ENCODE data around the gene GPR107.

The GPR107 gene

DNA sequence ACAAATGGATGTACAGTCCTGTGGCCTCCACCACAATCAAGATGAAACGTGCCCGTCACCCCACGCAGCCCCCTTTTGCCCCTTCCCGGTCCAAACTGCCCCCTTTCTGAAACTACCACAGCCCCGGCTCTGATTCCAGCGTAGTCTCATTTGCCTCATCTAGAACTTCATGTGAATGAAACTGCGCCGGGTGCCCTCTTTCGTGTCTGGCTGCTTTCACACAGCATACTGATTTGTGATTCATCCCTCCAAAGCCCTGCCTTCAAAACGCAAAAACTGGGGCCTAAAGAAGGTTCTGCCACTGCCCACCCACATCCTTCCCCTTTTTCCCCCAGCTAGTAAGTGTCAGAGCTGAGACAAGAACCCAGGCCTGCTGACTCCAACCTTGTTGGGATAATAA, 87.0 kb downstream of the GPR107 start:
- TF ChIP-seq, protein P1, sequence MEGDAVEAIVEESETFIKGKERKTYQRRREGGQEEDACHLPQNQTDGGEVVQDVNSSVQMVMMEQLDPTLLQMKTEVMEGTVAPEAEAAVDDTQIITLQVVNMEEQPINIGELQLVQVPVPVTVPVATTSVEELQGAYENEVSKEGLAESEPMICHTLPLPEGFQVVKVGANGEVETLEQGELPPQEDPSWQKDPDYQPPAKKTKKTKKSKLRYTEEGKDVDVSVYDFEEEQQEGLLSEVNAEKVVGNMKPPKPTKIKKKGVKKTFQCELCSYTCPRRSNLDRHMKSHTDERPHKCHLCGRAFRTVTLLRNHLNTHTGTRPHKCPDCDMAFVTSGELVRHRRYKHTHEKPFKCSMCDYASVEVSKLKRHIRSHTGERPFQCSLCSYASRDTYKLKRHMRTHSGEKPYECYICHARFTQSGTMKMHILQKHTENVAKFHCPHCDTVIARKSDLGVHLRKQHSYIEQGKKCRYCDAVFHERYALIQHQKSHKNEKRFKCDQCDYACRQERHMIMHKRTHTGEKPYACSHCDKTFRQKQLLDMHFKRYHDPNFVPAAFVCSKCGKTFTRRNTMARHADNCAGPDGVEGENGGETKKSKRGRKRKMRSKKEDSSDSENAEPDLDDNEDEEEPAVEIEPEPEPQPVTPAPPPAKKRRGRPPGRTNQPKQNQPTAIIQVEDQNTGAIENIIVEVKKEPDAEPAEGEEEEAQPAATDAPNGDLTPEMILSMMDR (IDR thresholded peaks at IDR 0.05; ENCODE audit: extremely low read depth, missing control alignments): no peak
- DNase-seq (ENCODE audit: low spot score): no peak

DNA sequence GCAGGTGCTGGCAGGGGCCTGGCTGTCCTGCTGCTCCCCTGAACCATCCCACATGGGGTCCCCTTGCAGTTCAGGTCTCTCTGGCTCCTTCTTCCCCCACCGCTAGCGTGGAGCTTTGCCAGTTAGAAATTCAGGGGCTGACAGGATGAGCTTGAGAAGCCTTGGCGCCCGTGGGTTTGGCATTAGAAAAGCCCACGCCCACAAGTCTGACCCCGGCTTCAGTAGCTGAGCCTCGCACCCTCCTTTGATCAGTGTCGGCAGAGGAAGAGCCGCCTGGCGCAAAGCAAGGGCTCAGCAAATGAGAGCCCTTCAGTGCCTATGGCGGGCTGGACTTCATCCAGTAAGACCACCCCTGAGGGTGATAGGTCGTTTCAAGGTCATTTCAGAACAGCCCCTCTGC, 88.3 kb downstream of the GPR107 start:
- TF ChIP-seq, protein P1 (IDR thresholded peaks at IDR 0.05; ENCODE audit: extremely low read depth, missing control alignments): no peak
- no peak for DNase-seq (ENCODE audit: low spot score)

DNA sequence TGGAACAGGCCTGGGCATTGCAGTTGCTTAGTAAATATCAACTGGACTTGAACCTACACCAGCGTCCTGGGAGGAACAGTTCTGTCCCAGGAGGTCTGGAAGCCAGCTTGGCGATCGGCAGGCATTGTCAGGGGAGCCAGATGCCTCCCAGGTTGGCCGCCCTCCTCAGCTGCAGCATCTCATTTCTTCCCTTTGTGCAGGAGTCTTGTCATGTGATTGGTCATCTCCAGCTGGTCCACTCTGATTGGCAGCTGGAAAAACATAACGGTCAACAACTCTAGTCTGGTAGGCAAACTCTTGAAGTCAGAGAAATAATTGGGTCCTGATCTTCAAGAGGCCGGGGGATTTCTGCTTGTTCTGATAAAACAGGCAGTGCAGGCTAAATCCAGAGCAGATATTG, 88.9 kb downstream of the GPR107 start:
- TF ChIP-seq, protein P1 (IDR thresholded peaks at IDR 0.05; ENCODE audit: extremely low read depth, missing control alignments): no peak

DNA sequence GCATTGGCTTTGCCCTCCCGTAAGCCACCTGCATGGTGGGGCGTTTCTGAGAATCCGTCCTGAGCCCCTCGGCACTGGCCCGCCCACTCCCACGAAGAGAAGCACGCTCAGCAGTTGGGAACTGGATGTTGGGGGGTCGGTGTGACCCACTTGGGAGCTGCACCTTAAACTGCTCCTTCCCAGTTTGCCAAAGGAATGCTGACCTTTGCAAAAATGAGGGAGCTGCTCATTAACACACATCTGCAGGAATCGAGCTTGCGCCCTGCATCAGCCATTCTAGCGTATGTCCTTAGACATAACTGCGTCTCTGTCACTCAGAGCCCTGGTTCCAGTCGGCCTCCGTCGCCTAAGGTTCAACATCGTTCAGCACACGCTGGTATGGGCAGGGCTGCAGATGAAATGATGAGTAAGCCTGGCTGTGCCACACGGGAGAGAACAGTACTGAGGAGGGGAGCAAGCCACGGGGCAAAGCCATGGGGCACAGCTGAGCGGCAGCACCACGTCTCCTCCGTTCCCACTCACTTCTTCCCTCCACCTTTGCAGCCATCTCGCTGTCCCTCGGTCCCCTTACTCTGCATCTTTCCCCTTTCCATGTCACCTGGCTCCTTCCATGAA, 89.7 kb downstream of the GPR107 start:
- no peak for DNase-seq (ENCODE audit: low spot score)
- TF ChIP-seq, protein P1 (IDR thresholded peaks at IDR 0.05; ENCODE audit: extremely low read depth, missing control alignments): no peak

More for the DNA sequence above, 88.9 kb downstream of the GPR107 start:
- no peak for DNase-seq (ENCODE audit: low spot score)

DNA sequence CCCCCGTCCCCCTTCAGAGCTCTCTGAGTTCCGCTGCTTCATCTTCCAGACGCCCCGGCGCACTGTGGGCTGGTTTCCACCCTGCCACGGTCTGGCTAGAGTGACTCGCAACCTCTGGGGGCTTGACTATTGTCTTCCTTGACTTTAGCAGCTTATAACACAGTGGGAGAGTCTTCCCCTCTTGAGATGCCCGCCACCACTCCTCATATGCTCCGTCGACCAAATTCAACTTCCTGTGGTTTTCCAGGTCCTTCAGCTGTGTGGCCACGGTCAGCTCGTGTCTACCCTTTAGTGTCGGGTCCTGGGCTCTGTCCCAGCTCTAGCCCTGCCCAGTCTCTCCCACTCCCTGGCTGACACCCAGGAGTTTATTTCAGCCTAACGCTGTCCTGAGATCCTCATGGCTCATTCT, 90.3 kb downstream of the GPR107 start:
- DNase-seq (ENCODE audit: low spot score): no peak
- TF ChIP-seq, protein P1 (IDR thresholded peaks at IDR 0.05; ENCODE audit: extremely low read depth, missing control alignments): no peak

DNA sequence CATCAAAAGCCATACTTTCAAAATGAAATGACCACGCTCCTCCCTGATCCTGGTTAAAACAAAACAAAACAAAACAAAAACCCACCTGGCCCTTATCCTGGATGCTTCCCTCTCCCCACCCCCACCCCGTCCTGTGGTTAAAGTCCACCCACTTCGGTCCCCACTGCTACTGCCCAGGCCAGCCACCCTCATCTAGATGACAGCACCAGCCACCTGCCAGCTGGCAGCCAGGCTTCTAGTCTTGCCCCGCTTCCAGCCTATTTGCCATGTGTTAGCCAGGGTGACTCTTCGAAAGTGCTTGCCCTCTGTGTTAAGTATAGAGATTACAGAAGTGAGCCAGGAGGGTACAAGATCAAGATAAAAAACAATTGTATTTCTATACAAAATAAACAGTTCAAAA, 91.0 kb downstream of the GPR107 start:
- no peak for DNase-seq (ENCODE audit: low spot score)
- TF ChIP-seq, protein P1 (IDR thresholded peaks at IDR 0.05; ENCODE audit: extremely low read depth, missing control alignments): no peak

DNA sequence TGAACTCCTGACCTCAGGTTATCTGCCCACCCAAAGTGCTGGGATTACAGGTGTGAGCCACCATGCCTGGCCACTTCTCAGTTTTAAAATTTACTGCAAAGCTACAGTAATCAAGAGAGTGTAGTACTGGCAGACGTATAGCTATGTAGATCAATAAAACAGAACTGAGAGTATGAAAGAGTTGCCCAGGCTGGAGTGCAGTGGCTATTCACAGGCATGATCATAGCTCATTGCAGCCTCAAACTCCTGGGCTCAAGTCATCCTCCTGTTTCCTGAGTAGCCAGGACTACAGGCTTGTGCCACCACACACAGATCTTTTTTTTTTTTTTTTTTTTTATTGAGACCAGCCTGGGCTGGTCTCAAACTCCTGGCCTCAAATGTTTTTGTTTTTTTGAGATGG, 92.0 kb downstream of the GPR107 start:
- no peak for DNase-seq (ENCODE audit: low spot score)
- TF ChIP-seq, protein P1 (IDR thresholded peaks at IDR 0.05; ENCODE audit: extremely low read depth, missing control alignments): no peak

All from GM20000 (cell line).